Lower leg skin (tissue), 4 donors: Measurements from ENCODE around the gene LHFPL2. TPM values are rescaled to one million over a fixed set of nuclear protein-coding genes. Genes with fewer than 3 reads are reported as not detected.

ENCODE experiments used
- DNase-seq, 2 donors: peaks; one replicate each; pipeline ENCODE4 v3.0.0-alpha.2; 2019; ENCODE audit warnings: low spot score in 2 of 2
- H3K4me3 ChIP-seq: fragments of 200-600 bp; sonication (generic); 2 replicates; pipeline ENCODE4 v1.5.1; 2017; ENCODE audit warnings: mild to moderate bottlenecking, low read depth; ENCODE audit not compliant: poor library complexity, severe bottlenecking
- POLR2A ChIP-seq, 2 donors: fragments of 450-650 bp; IDR thresholded peaks; one replicate each; pipeline ENCODE4 v1.6.1; 2016 to 2017; ENCODE audit warnings: antibody characterized with exemption in 2 of 2, mild to moderate bottlenecking in 1 of 2, moderate library complexity in 1 of 2
- WGBS, 2 donors: methylation state at CpG; one replicate each; pipeline ENCODE4 v1.1.5; 2018; 5-methylcytosine and 5-hydroxymethylcytosine counted together
- intact Hi-C: fragments of 100-400 bp; cut with DNase I; formaldehyde crosslinking; loops from one replicate; pipeline ENCODE4 v1.15.0; 2023; ENCODE audit warnings: low total_unique reads
- total RNA-seq, 4 donors: library from RNA; depleted of rRNA; stranded (reverse); fragments of >200 nt; gene quantifications; one replicate each; pipeline ENCODE4 v1.1.0, GENCODE V29; 2016
- TF ChIP-seq, protein P1 (sequence below), 3 donors: fragments of 450-650 bp; IDR thresholded peaks; one replicate each; pipeline ENCODE4 v1.5.1; 2016; ENCODE audit warnings: antibody characterized with exemption in 3 of 3, mild to moderate bottlenecking in 3 of 3, moderate library complexity in 2 of 3

The LHFPL2 gene
- total RNA-seq, 4 donors from 2014 or later, result 7.3 to 11.1 (median 9.6) TPM

DNA sequence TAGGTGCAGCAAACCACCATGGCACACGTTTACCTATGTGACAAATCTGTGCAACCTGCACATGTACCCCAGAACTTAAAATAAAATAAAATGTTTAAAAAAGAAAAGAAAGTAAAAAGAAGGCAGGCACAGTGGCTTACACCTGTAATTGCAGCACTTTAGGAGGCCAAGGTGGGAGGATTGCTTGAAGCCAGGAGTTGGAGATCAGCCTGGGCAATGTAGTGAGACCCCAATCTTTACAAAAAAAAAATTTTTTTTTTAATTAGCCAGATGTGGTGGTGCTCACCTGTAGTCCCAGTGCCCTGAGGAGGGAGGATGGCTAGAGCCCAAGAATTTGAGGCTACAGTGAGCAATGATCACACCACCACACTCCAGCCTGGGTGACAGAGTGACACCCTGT, 12.5 kb upstream of the LHFPL2 start:
- H3K4me3 ChIP-seq, result no peak overlapping the region
- intact Hi-C loops, result no loop called here
- TF ChIP-seq, protein P1, sequence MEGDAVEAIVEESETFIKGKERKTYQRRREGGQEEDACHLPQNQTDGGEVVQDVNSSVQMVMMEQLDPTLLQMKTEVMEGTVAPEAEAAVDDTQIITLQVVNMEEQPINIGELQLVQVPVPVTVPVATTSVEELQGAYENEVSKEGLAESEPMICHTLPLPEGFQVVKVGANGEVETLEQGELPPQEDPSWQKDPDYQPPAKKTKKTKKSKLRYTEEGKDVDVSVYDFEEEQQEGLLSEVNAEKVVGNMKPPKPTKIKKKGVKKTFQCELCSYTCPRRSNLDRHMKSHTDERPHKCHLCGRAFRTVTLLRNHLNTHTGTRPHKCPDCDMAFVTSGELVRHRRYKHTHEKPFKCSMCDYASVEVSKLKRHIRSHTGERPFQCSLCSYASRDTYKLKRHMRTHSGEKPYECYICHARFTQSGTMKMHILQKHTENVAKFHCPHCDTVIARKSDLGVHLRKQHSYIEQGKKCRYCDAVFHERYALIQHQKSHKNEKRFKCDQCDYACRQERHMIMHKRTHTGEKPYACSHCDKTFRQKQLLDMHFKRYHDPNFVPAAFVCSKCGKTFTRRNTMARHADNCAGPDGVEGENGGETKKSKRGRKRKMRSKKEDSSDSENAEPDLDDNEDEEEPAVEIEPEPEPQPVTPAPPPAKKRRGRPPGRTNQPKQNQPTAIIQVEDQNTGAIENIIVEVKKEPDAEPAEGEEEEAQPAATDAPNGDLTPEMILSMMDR (IDR thresholded peaks at IDR 0.05), result no peak
- TF ChIP-seq POLR2A (IDR thresholded peaks at IDR 0.05), result no peak
- 81 to 96% methylated on average over 1 of the region's 1 CpG for WGBS, 2 donors
- no peak for DNase-seq

DNA sequence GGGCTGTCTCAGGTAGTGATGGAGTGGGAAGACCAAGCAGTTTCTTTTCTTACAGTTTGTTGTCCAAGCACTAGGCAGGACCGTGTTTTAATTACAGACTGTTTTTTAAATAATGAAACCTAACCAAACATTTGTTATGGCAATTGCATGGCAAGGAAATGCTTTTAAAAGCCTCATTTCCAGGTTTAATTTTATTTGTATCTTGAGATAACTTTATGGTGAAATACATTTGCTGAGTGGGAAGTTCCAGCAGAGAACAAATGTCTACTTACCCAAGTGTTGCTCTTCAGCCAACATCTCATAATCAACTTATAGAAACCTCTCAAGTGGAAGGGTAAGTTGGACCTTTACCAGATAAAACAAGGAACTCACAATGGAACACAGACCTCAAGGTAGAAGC, 11.8 kb upstream of the LHFPL2 start:
- H3K4me3 ChIP-seq, result no peak overlapping the region
- 57 to 63% methylated on average over 1 of the region's 1 CpG for WGBS, 2 donors
- no peak for DNase-seq
- TF ChIP-seq POLR2A (IDR thresholded peaks at IDR 0.05), result no peak
- TF ChIP-seq, protein P1 (IDR thresholded peaks at IDR 0.05), result no peak
- intact Hi-C loops, result no loop called here

DNA sequence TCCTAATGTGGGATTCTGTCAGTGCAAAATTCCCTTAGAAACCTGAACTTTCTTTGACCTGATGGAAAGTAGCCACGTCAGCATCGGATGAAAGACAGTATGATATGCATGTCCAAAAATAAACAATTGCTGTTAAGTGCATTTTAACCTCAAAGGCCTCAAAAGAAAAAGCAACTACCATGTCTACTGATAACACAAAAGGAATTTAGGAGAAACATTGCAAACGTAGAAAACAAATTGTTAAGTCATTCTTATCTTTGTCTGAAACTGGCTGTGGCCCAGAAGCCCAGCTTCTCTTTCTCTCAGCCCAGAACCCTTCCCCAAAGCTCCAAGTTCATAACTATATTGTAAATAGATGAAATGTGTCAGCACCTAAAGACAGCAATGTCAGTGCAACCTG, 11.1 kb upstream of the LHFPL2 start:
- no peak for DNase-seq
- intact Hi-C loops, result no loop called here
- H3K4me3 ChIP-seq, result no peak overlapping the region
- 54 to 64% methylated on average over 3 of the region's 3 CpGs for WGBS, 2 donors
- no peak for TF ChIP-seq POLR2A (IDR thresholded peaks at IDR 0.05)
- TF ChIP-seq, protein P1 (IDR thresholded peaks at IDR 0.05), result no peak

DNA sequence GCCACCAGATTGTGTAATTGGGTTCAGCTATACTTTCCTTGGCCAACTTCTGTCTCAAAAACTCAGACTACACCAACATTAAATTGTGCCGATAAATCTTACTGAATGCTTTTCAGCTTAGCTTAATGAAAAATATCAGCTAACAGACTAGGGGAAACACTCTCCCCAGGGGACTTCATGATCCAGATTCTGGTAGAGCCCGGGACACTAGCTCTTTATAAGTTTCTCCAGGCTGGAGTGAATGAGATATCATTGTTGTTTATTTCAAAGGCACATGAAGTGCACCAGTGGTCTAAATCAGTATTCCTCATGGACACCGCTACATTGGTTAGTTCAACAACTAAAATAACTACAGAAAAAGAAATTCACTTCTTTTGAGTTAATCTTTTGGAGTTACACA, 10.5 kb upstream of the LHFPL2 start:
- intact Hi-C loops, result no loop called here
- 72 to 82% methylated on average over 3 of the region's 3 CpGs for WGBS, 2 donors

DNA sequence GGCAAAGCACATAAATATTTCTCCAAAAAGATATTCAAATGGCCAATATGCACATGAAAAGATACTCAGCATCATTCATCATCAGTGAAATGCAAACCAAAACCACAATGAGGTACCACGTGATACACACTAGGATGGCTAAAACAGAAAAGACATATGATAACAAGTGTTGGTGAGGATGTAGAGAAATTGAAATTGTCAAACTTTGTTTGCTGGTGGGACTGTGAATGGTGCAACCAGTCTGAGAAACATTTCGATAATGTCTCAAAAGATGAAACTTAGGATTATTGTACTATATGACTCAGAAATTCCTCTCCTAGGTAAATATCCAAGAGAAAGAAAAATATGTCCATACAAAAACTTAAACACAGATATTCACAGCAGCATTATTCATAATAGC, 8.6 kb upstream of the LHFPL2 start:
- TF ChIP-seq, protein P1 (IDR thresholded peaks at IDR 0.05), result no peak
- no peak for TF ChIP-seq POLR2A (IDR thresholded peaks at IDR 0.05)
- 96 to 97% methylated on average over 2 of the region's 2 CpGs for WGBS, 2 donors
- no peak overlapping the region for H3K4me3 ChIP-seq
- intact Hi-C loops, result no loop called here
- DNase-seq, result no peak

More for the DNA sequence above, 10.5 kb upstream of the LHFPL2 start:
- no peak overlapping the region for H3K4me3 ChIP-seq
- no peak for TF ChIP-seq POLR2A (IDR thresholded peaks at IDR 0.05)
- TF ChIP-seq, protein P1 (IDR thresholded peaks at IDR 0.05), result no peak
- DNase-seq, result no peak

DNA sequence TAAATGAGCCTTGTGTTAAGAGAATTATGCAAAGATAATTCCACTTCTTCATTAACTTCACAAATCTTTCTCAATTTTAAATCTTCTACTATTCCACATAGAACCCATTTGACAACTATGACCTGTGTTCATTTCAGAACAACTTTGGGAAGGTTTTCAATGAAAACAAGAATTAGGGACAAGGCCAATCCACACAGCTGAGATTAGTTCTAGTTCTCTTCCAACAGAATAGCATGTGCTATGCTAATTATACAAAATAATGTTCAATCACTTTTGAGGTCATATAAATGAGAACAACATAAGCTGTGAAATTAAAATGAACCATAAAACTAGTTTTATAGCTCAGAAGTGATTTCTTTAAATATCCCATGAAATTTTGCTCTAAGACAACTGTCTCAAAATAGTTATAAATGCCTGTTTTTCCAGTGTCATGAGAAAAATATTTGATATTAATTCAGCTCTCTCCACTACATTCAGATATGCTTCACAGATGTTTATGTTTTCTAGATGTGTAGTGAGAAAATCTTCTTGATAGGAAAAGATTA, 7.2 kb upstream of the LHFPL2 start:
- intact Hi-C loops, result no loop called here
- H3K4me3 ChIP-seq, result no peak overlapping the region
- no peak for DNase-seq
- TF ChIP-seq POLR2A (IDR thresholded peaks at IDR 0.05), result no peak
- TF ChIP-seq, protein P1 (IDR thresholded peaks at IDR 0.05), result no peak
